PC-3 (cell line): ENCODE results near the gene BAZ1B. TPM values are rescaled to one million over a fixed set of nuclear protein-coding genes. Genes with fewer than 3 reads are reported as not detected.

Experiments used
- ATAC-seq: fragments of 200-7000 bp; cut with Tn5 transposase; 2 replicates; pipeline ENCODE4 v1.9.1; 2020; ENCODE audit warnings: mild to moderate bottlenecking, moderate library complexity
- BruUV-seq: library from RNA; stranded (reverse); fragments of 400-500 nt; replicated peaks from 2 replicates; lab custom pipeline; 2021; lab: Mats Ljungman, UMichigan
- CTCF ChIA-PET: fragments of 300-600 bp; sonication (Branson Sonifier 250); formaldehyde crosslinking; loops from one replicate; lab custom pipeline; 2022; ENCODE audit warnings: antibody characterized with exemption; lab: Charles Lee
- POLR2A ChIA-PET: fragments of 300-600 bp; sonication (Branson Sonifier 250); formaldehyde crosslinking; loops from one replicate; lab custom pipeline; 2022; ENCODE audit warnings: antibody characterized with exemption; ENCODE audit not compliant: unreplicated experiment; lab: Charles Lee
- DNase-seq: peaks from one replicate; pipeline ENCODE4 v3.0.0-alpha.2; 2015
- H2AFZ ChIP-seq: fragments of 300-600 bp; sonication (generic); 2 replicates; pipeline ENCODE4 v1.6.0; 2016; ENCODE audit warnings: antibody characterized with exemption, low read length
- H3F3A ChIP-seq: fragments of 300-600 bp; sonication (generic); one replicate; pipeline ENCODE4 v1.6.0; 2017; ENCODE audit warnings: antibody characterized with exemption, low read length, control low read depth, mild to moderate bottlenecking; ENCODE audit not compliant: unreplicated experiment
- H3K27ac ChIP-seq: fragments of 300-600 bp; sonication (generic); 2 replicates; pipeline ENCODE4 v1.5.1; 2016; ENCODE audit warnings: mild to moderate bottlenecking, low read length
- H3K27me3 ChIP-seq: fragments of 300-600 bp; sonication (generic); 2 replicates; pipeline ENCODE4 v1.6.1; 2016; ENCODE audit warnings: low read length, mixed read lengths
- H3K36me3 ChIP-seq: fragments of 300-600 bp; sonication (generic); 2 replicates; pipeline ENCODE4 v1.6.1; 2016; ENCODE audit warnings: low read depth, mixed run types, low read length, mixed read lengths
- H3K4me1 ChIP-seq: fragments of 300-600 bp; sonication (generic); 2 replicates; pipeline ENCODE4 v1.5.1; 2016; ENCODE audit warnings: low read length; ENCODE audit not compliant: insufficient read depth
- H3K4me2 ChIP-seq: fragments of 300-600 bp; sonication (generic); 2 replicates; pipeline ENCODE4 v1.6.0; 2016; ENCODE audit warnings: low read length
- H3K4me3 ChIP-seq: fragments of 300-600 bp; sonication (generic); 2 replicates; pipeline ENCODE4 v1.5.1; 2016; ENCODE audit warnings: mild to moderate bottlenecking, low read length, mixed read lengths
- H3K79me2 ChIP-seq: fragments of 300-600 bp; sonication (generic); 2 replicates; pipeline ENCODE4 v1.6.1; 2017; ENCODE audit warnings: low read length, mixed read lengths
- H3K9ac ChIP-seq: fragments of 300-600 bp; sonication (generic); 2 replicates; pipeline ENCODE4 v1.6.0; 2016; ENCODE audit warnings: mild to moderate bottlenecking, low read length
- H3K9me2 ChIP-seq: fragments of 300-600 bp; sonication (generic); replicated peaks from 2 replicates; pipeline ENCODE4 v1.6.1; 2016; ENCODE audit warnings: mixed run types, low read length, mixed read lengths
- H3K9me3 ChIP-seq: fragments of 300-600 bp; sonication (generic); 2 replicates; pipeline ENCODE4 v1.6.1; 2016; ENCODE audit warnings: low read length, mixed read lengths
- H4K20me1 ChIP-seq: fragments of 300-600 bp; sonication (generic); 2 replicates; pipeline ENCODE4 v1.6.1; 2016; ENCODE audit warnings: low read length, mixed read lengths
- CTCF ChIP-seq: fragments of 300-600 bp; sonication (generic); conservative IDR thresholded peaks from 2 replicates; pipeline ENCODE4 v1.5.1; 2017; ENCODE audit warnings: antibody characterized with exemption, low read depth, mild to moderate bottlenecking, low read length
- EZH2 ChIP-seq: fragments of 300-600 bp; sonication (generic); IDR thresholded peaks from one replicate; pipeline ENCODE4 v1.6.1; 2017; ENCODE audit warnings: antibody characterized with exemption, mild to moderate bottlenecking, low read length; ENCODE audit not compliant: unreplicated experiment
- EZH2phosphoT487 ChIP-seq: fragments of 300-600 bp; sonication (generic); IDR thresholded peaks from 2 replicates; pipeline ENCODE4 v1.6.1; 2018; ENCODE audit warnings: mild to moderate bottlenecking, antibody characterized with exemption, low read length, borderline replicate concordance
- intact Hi-C: fragments of 100-400 bp; cut with micrococcal nuclease; formaldehyde crosslinking; loops from 2 replicates; pipeline ENCODE4 v1.9.0; 2023
- total RNA-seq: library from RNA; depleted of rRNA; stranded (reverse); fragments of >200 nt; gene quantifications from 2 replicates; pipeline ENCODE4 v1.2.3, GENCODE V29; 2014

BAZ1B gene
- total RNA-seq, 1 experiment from 2014 or later: 45.5 TPM

- Histone ChIP-seq H3K27me3 (no peaks in the 10 kb centered on the region), H3K9me2 (no peaks in the 10 kb centered on the region), H4K20me1 (no peaks in the 10 kb centered on the region), H3F3A (no peaks in the 10 kb centered on the region), H3K27ac (no peak overlapping the region), H3K4me2 (no peak overlapping the region), H3K9me3 (no peaks in the 10 kb centered on the region), H3K9ac (no peak overlapping the region), H3K4me3 (no peak overlapping the region), H3K79me2 (no peaks in the 10 kb centered on the region), H3K36me3 (peaks cover 79% of the 10 kb centered on the region), H3K4me1 (no peaks in the 10 kb centered on the region), H2AFZ (no peak overlapping the region)
- TF ChIP-seq EZH2: no peak
- TF ChIP-seq EZH2phosphoT487: no peak
- TF ChIP-seq CTCF: no peak
- no TSS peak for BruUV-seq
- intact Hi-C loops: no loop called here
- no peak for ATAC-seq
- DNase-seq: no peak
- ChIA-PET POLR2A (no interaction called here), CTCF (no interaction called here)
These were observed 56.0 kb downstream of the BAZ1B start for GRCh38 chr7:73466112-73466511.

- no TSS peak for BruUV-seq
- Histone ChIP-seq H3K79me2 (no peaks in the 10 kb centered on the region), H4K20me1 (no peaks in the 10 kb centered on the region), H3K9me3 (no peaks in the 10 kb centered on the region), H3K4me3 (no peak overlapping the region), H3K36me3 (peaks cover 75% of the 10 kb centered on the region), H2AFZ (no peak overlapping the region), H3K27ac (no peak overlapping the region), H3K9ac (no peak overlapping the region), H3K4me1 (no peaks in the 10 kb centered on the region), H3F3A (no peaks in the 10 kb centered on the region), H3K27me3 (no peaks in the 10 kb centered on the region), H3K4me2 (no peak overlapping the region), H3K9me2 (no peaks in the 10 kb centered on the region)
- ChIA-PET CTCF (no interaction called here), POLR2A (no interaction called here)
- TF ChIP-seq EZH2phosphoT487: no peak
- no peak for TF ChIP-seq EZH2
- TF ChIP-seq CTCF: no peak
- intact Hi-C loops: no loop called here
- ATAC-seq (no peak), DNase-seq (no peak)
These were observed 58.1 kb downstream of the BAZ1B start for GRCh38 chr7:73463966-73464365.

GRCh38 chr7:73463260-73463659, 58.8 kb downstream of the BAZ1B start:
- Histone ChIP-seq H3K4me3 (no peak overlapping the region), H3K79me2 (no peaks in the 10 kb centered on the region), H2AFZ (no peak overlapping the region), H3K27ac (no peak overlapping the region), H4K20me1 (no peaks in the 10 kb centered on the region), H3K9me3 (no peaks in the 10 kb centered on the region), H3K9me2 (no peaks in the 10 kb centered on the region), H3K4me1 (no peaks in the 10 kb centered on the region), H3K36me3 (peaks cover 73% of the 10 kb centered on the region), H3F3A (no peaks in the 10 kb centered on the region), H3K4me2 (no peak overlapping the region), H3K27me3 (no peaks in the 10 kb centered on the region), H3K9ac (no peak overlapping the region)
- CTCF ChIA-PET: no interaction called here
- intact Hi-C loops: no loop called here
- BruUV-seq: no TSS peak
- POLR2A ChIA-PET: no interaction called here
- TF ChIP-seq EZH2phosphoT487 (no peak), EZH2 (no peak), CTCF (no peak)
- no peak for ATAC-seq
- no peak for DNase-seq
